Karpas-422 (cell line): ENCODE results near the gene FNDC1. TPM values are rescaled to one million over a fixed set of nuclear protein-coding genes. Genes with fewer than 3 reads are reported as not detected.
"Not testable (repeated sequence)": the region's sequence is repeated elsewhere in the genome, so short reads cannot be mapped to it uniquely, and the experiment has no call there.

Experiments
- DNase-seq: peaks from one replicate; pipeline ENCODE4 v3.0.0-alpha.2; 2015
- H2AFZ ChIP-seq: fragments of 200-600 bp; sonication (generic); 2 replicates; pipeline ENCODE4 v1.6.1; 2014; ENCODE audit warnings: antibody characterized with exemption, low read length, mixed read lengths
- H3K27ac ChIP-seq: fragments of 200-600 bp; sonication (generic); 2 replicates; pipeline ENCODE4 v1.5.1; 2014; ENCODE audit warnings: mild to moderate bottlenecking, low read length, moderate library complexity
- H3K27me3 ChIP-seq: fragments of 200-600 bp; sonication (generic); 2 replicates; pipeline ENCODE4 v1.6.1; 2014; ENCODE audit warnings: low read length, mixed read lengths
- H3K36me3 ChIP-seq: fragments of 200-600 bp; sonication (generic); 2 replicates; pipeline ENCODE4 v1.6.1; 2014; ENCODE audit warnings: low read length, mixed read lengths; ENCODE audit not compliant: insufficient read depth
- H3K4me1 ChIP-seq: fragments of 200-600 bp; sonication (generic); 2 replicates; pipeline ENCODE4 v1.6.1; 2014; ENCODE audit warnings: mild to moderate bottlenecking, low read length, mixed read lengths
- H3K4me2 ChIP-seq: fragments of 200-600 bp; sonication (generic); 2 replicates; pipeline ENCODE4 v1.6.1; 2014; ENCODE audit warnings: low read length, low read depth, mild to moderate bottlenecking; ENCODE audit not compliant: poor library complexity, severe bottlenecking
- H3K4me3 ChIP-seq: fragments of 200-600 bp; sonication (generic); 2 replicates; pipeline ENCODE4 v1.5.1; 2014; ENCODE audit warnings: mild to moderate bottlenecking, antibody characterized with exemption, low read length, mixed read lengths
- H3K79me2 ChIP-seq: fragments of 200-600 bp; sonication (generic); 2 replicates; pipeline ENCODE4 v1.6.1; 2014; ENCODE audit warnings: mild to moderate bottlenecking, low read length, mixed read lengths
- H3K9ac ChIP-seq: fragments of 200-600 bp; sonication (generic); 2 replicates; pipeline ENCODE4 v1.6.0; 2014; ENCODE audit warnings: low read length
- H3K9me2 ChIP-seq: fragments of 200-600 bp; sonication (generic), shearing (Covaris generic); replicated peaks from 2 replicates; pipeline ENCODE4 v1.6.0; 2014; ENCODE audit warnings: mild to moderate bottlenecking, low read length, moderate library complexity; ENCODE audit not compliant: insufficient read depth
- H3K9me3 ChIP-seq: fragments of 300-700, 200-600 bp; sonication (generic); 2 replicates; pipeline ENCODE4 v1.6.1; 2014; ENCODE audit warnings: low read length, mixed read lengths
- H4K20me1 ChIP-seq: fragments of 200-600 bp; sonication (generic); 2 replicates; pipeline ENCODE4 v1.6.1; 2014; ENCODE audit warnings: mild to moderate bottlenecking, antibody characterized with exemption, low read length, low read depth; ENCODE audit not compliant: insufficient read depth
- total RNA-seq: library from RNA; depleted of rRNA; stranded (reverse); fragments of >200 nt; shearing (Covaris generic); gene quantifications from 2 replicates; pipeline ENCODE4 v1.2.3, GENCODE V29; 2014; ENCODE audit warnings: low replicate concordance

FNDC1 gene
- total RNA-seq, 1 experiment from 2014 or later: 90.0 TPM

GRCh38 chr6:159267165-159267564, 98.0 kb downstream of the FNDC1 start:
- Histone ChIP-seq H3K27ac (no peak overlapping the region), H3K9ac (no peak overlapping the region), H3K79me2 (no peaks in the 10 kb centered on the region), H4K20me1 (no peaks in the 10 kb centered on the region), H2AFZ (no peak overlapping the region), H3K27me3 (no peaks in the 10 kb centered on the region), H3K4me1 (no peaks in the 10 kb centered on the region), H3K9me2 (no peaks in the 10 kb centered on the region), H3K9me3 (no peaks in the 10 kb centered on the region), H3K36me3 (peaks cover 85% of the 10 kb centered on the region), H3K4me3 (no peak overlapping the region), H3K4me2 (no peak overlapping the region)
- DNase-seq: no peak

GRCh38 chr6:159268511-159268910, 99.3 kb downstream of the FNDC1 start:
- Histone ChIP-seq H3K9me3 (no peaks in the 10 kb centered on the region), H4K20me1 (no peaks in the 10 kb centered on the region), H3K4me2 (no peak overlapping the region), H3K4me3 (no peak overlapping the region), H3K27ac (no peak overlapping the region), H3K36me3 (peaks cover 82% of the 10 kb centered on the region), H3K9me2 (no peaks in the 10 kb centered on the region), H2AFZ (no peak overlapping the region), H3K9ac (no peak overlapping the region), H3K27me3 (no peaks in the 10 kb centered on the region), H3K79me2 (no peaks in the 10 kb centered on the region), H3K4me1 (no peaks in the 10 kb centered on the region)
- DNase-seq: no peak

GRCh38 chr6:159271257-159271656, 102.1 kb downstream of the FNDC1 start:
- Histone ChIP-seq H3K4me2 (no peak overlapping the region), H3K9ac (no peak overlapping the region), H3K27me3 (no peaks in the 10 kb centered on the region), H3K4me1 (no peaks in the 10 kb centered on the region), H3K36me3 (peaks cover 61% of the 10 kb centered on the region), H2AFZ (no peak overlapping the region), H3K4me3 (no peak overlapping the region), H3K27ac (no peak overlapping the region), H3K9me3 (no peaks in the 10 kb centered on the region), H4K20me1 (no peaks in the 10 kb centered on the region), H3K9me2 (no peaks in the 10 kb centered on the region), H3K79me2 (no peaks in the 10 kb centered on the region)
- DNase-seq: no peak

- Histone ChIP-seq H3K79me2 (no peaks in the 10 kb centered on the region), H3K9me2 (no peaks in the 10 kb centered on the region), H2AFZ (no peak overlapping the region), H3K36me3 (no peaks in the 10 kb centered on the region), H3K4me1 (no peaks in the 10 kb centered on the region), H3K27ac (no peak overlapping the region), H3K9ac (no peak overlapping the region), H4K20me1 (no peaks in the 10 kb centered on the region), H3K4me2 (no peak overlapping the region), H3K4me3 (no peak overlapping the region), H3K27me3 (no peaks in the 10 kb centered on the region), H3K9me3 (no peaks in the 10 kb centered on the region)
- no peak for DNase-seq
These were observed 109.4 kb downstream of the FNDC1 start for GRCh38 chr6:159278626-159279025.

GRCh38 chr6:159279790-159280277, 110.6 kb downstream of the FNDC1 start:
- Histone ChIP-seq H3K4me1 (no peaks in the 10 kb centered on the region), H3K9ac (no peak overlapping the region), H2AFZ (no peak overlapping the region), H3K27ac (no peak overlapping the region), H3K27me3 (no peaks in the 10 kb centered on the region), H3K9me3 (no peaks in the 10 kb centered on the region), H3K9me2 (no peaks in the 10 kb centered on the region), H3K4me3 (no peak overlapping the region), H3K36me3 (no peaks in the 10 kb centered on the region), H4K20me1 (no peaks in the 10 kb centered on the region), H3K79me2 (no peaks in the 10 kb centered on the region), H3K4me2 (no peak overlapping the region)
- DNase-seq: peak; percentile 42

GRCh38 chr6:159282421-159282820, 113.2 kb downstream of the FNDC1 start:
- DNase-seq: no peak

GRCh38 chr6:159284661-159285060, 115.5 kb downstream of the FNDC1 start:
- not testable (repeated sequence) for H3K4me2 ChIP-seq

More at GRCh38 chr6:159282421-159282820, 113.2 kb downstream of the FNDC1 start:
- H3K27ac ChIP-seq: no peak overlapping the region
- no peaks in the 10 kb centered on the region for H3K9me3 ChIP-seq
- H3K4me1 ChIP-seq: no peaks in the 10 kb centered on the region
- H2AFZ ChIP-seq: no peak overlapping the region
- H3K4me3 ChIP-seq: no peak overlapping the region
- H3K9me2 ChIP-seq: no peaks in the 10 kb centered on the region
- no peaks in the 10 kb centered on the region for H3K27me3 ChIP-seq
- H3K79me2 ChIP-seq: no peaks in the 10 kb centered on the region
- H3K9ac ChIP-seq: no peak overlapping the region
- H3K4me2 ChIP-seq: no peak overlapping the region
- H4K20me1 ChIP-seq: no peaks in the 10 kb centered on the region
- no peaks in the 10 kb centered on the region for H3K36me3 ChIP-seq

GRCh38 chr6:159298840-159299239, 129.6 kb downstream of the FNDC1 start:
- H3K9me2 ChIP-seq: no peaks in the 10 kb centered on the region
- H3K9ac ChIP-seq: peak overlapping the region; percentile 43; the same call in 1 of the 2 replicates
- H3K27me3 ChIP-seq: no peaks in the 10 kb centered on the region
- H3K27ac ChIP-seq: no peak overlapping the region
- peaks cover 16% of the 10 kb centered on the region for H3K4me1 ChIP-seq
- no peaks in the 10 kb centered on the region for H3K9me3 ChIP-seq
- H4K20me1 ChIP-seq: no peaks in the 10 kb centered on the region
- no peaks in the 10 kb centered on the region for H3K36me3 ChIP-seq
- H2AFZ ChIP-seq: 0 out of 2 replicates have a peak overlapping the region, but pooled peaks have one; percentile 44
- 0 out of 2 replicates have a peak overlapping the region, but pooled peaks have one; percentile 12 for H3K4me3 ChIP-seq
- DNase-seq: peak; percentile 79
- H3K4me2 ChIP-seq: peak overlapping the region; percentile 59
- no peaks in the 10 kb centered on the region for H3K79me2 ChIP-seq

More at GRCh38 chr6:159284661-159285060, 115.5 kb downstream of the FNDC1 start:
- not testable (repeated sequence) for H3K27ac ChIP-seq, H4K20me1 ChIP-seq, H3K79me2 ChIP-seq, H3K9ac ChIP-seq, H3K9me2 ChIP-seq, H3K27me3 ChIP-seq, DNase-seq, H3K9me3 ChIP-seq, H3K4me3 ChIP-seq, H3K4me1 ChIP-seq, H3K36me3 ChIP-seq, H2AFZ ChIP-seq
